ENCODE measurements around the gene ATP5MC3.
A peak's percentile ranks its signal among the peaks of the same experiment; 100 is the strongest.

The ATP5MC3 gene

DNA sequence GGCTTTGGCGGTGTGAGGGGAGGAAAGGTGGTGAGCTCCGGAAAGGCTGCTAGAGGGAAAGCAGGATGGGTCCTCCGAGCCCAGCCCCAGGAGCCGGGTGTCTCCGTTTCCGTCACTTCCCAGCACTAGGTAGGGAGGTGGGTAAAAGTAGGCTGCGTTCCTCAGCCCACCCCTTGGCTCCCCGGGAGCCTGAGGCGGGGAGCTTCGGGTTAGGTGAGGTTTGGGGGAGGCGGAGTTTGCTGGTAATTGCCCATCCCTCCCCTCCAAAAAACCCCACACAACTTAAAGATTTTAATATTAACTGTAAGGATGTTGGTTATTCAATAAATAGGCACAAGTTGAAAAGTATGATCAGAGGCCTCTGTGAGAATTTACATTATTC lies 13.0 kb downstream of the ATP5MC3 start:
- DNase-seq (ENCODE audit: low read depth), result no peak
- TF ChIP-seq, protein P1, sequence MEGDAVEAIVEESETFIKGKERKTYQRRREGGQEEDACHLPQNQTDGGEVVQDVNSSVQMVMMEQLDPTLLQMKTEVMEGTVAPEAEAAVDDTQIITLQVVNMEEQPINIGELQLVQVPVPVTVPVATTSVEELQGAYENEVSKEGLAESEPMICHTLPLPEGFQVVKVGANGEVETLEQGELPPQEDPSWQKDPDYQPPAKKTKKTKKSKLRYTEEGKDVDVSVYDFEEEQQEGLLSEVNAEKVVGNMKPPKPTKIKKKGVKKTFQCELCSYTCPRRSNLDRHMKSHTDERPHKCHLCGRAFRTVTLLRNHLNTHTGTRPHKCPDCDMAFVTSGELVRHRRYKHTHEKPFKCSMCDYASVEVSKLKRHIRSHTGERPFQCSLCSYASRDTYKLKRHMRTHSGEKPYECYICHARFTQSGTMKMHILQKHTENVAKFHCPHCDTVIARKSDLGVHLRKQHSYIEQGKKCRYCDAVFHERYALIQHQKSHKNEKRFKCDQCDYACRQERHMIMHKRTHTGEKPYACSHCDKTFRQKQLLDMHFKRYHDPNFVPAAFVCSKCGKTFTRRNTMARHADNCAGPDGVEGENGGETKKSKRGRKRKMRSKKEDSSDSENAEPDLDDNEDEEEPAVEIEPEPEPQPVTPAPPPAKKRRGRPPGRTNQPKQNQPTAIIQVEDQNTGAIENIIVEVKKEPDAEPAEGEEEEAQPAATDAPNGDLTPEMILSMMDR (IDR thresholded peaks at IDR 0.05; ENCODE audit: insufficient read depth, low read depth, low read length, missing control alignments), result no peak
- peak overlapping the region; percentile 76 for H3K4me3 ChIP-seq (ENCODE audit: low read length)

DNA sequence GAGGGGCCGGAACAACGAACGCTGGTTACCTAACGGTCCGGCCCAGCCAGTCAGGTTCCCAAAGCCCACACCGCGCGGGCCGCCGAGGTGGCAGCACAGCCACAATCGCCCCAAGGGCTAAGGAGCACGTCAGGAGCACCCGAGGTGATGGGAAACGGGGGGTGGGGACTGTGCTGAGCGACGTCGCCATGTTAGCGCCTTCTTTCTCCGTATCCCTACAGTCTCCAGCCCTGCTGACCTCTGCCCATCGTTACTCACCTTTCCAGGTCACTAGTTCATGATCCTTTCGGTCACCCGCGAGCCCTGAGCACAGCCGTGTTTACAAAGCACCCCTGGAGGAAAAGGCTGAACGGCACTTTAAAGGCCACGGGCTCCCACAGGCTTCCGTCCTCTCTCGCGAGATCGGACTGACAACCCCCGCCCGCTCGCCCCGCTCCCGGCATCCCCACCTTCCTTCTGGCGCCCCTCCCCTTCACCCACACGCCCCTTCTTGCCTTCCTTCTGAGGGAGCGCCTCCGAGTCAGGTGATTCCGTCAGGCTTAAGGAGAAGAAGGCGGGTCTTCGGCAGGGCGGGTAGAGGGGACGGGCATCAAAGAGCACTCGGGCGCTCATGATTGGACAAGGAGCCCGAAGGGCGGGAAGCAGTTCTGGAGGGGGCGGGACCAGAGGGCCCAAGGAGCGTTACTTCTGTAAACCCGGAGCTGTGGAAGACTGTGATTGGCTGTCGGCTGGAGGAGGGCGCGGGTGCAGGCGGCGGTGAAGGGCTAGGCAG lies 13.5 kb downstream of the ATP5MC3 start, which contains the start of gene ATF2:
Gene ATF2 (minus strand): TSS at position 412 of the 772 bp plus-strand sequence. CDS start 31,760 bp downstream, outside the sequence.
- TF ChIP-seq, protein P1 (IDR thresholded peaks at IDR 0.05; ENCODE audit: insufficient read depth, low read depth, low read length, missing control alignments), result no peak
- peak; percentile 100 for DNase-seq (ENCODE audit: low read depth)
- peak within 1 kb of the TSS; percentile 95 for H3K4me3 ChIP-seq (ENCODE audit: low read length)

DNA sequence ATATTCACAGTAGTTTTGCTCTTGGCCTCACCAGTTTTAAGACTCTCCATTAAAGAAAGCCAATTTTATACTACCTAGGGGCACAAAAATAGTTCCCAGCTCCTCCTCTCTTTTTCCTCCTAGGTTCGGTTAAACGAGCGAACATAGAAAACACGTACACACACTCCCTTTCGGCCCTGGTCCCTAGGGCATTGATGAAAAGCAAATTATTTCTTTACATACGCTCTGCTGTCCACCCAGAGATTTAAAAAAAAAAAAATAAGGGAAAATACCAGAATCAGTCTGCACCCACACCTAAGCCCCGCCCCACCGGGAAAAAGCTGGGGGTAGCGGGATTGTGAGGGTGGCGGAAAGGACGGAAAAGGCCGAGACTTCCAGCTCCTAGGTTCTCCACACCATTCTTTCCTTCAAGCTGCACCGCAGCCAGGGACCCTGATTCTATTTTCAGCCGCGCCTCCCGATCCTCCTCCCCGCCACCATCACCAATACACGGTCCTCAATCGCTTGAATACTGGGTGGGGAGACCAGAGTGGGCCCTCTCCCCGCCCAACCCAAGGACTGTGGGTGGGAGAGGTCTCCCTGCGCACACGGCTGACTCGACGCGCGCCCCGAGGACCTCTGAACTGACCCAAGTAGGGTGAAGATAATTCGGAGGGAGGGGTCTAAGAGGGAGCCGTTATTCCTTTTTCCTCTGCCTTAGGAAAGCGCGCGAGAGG lies 14.3 kb downstream of the ATP5MC3 start:
- peak overlapping the region; percentile 95 for H3K4me3 ChIP-seq (ENCODE audit: low read length)
- TF ChIP-seq, protein P1 (IDR thresholded peaks at IDR 0.05; ENCODE audit: insufficient read depth, low read depth, low read length, missing control alignments), result no peak
- DNase-seq (ENCODE audit: low read depth), result peak; percentile 39

DNA sequence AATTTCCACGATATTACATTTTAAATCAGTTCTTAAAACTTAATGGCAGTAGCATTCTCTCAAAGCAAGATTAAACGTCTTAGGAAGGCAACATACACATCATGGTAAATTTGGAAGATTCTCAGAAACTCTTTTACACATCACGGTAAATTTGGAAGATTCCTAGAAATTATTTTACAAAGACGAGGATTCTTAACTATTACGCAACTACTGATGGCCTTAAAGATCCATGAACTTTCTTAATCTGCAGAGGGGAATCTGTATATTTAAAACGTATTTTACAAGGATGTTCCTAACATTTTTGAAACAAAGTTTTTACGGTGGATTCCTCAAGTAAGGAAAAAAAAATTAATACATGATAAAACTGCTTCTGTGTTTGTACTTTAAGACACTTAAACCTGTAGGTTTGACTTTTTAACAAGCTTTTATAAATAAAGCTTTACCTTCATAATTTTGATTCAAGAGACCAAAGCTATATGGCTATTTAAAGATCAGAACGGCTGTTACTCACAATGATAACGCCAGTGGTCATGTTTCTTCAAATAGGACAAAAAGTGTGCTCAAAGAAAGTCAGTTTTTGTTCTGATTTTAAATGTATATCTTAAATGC lies 15.2 kb downstream of the ATP5MC3 start:
- peak overlapping the region; percentile 95 for H3K4me3 ChIP-seq (ENCODE audit: low read length)
- TF ChIP-seq, protein P1 (IDR thresholded peaks at IDR 0.05; ENCODE audit: insufficient read depth, low read depth, low read length, missing control alignments), result no peak
- no peak for DNase-seq (ENCODE audit: low read depth)

DNA sequence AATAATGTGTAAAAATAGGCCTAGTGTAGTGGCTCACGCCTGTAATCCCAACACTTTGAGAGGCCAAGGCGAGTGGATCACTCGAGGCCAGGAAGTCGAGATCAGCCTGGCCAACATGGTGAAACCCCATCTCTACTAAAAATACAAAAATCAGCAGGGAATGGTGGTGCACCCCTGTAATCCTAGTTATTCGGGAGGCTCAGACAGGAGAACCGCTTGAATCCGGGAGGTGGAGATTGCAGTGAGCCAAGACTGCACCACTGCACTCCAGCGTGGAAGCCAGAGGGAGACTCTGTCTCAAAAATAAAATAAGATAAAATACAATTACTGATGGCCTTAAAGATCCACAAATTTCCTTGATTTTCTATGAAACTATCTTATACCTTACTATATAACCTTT lies 17.3 kb downstream of the ATP5MC3 start:
- TF ChIP-seq, protein P1 (IDR thresholded peaks at IDR 0.05; ENCODE audit: insufficient read depth, low read depth, low read length, missing control alignments), result no peak
- H3K4me3 ChIP-seq (ENCODE audit: low read length), result no peak overlapping the region
- no peak for DNase-seq (ENCODE audit: low read depth)

DNA sequence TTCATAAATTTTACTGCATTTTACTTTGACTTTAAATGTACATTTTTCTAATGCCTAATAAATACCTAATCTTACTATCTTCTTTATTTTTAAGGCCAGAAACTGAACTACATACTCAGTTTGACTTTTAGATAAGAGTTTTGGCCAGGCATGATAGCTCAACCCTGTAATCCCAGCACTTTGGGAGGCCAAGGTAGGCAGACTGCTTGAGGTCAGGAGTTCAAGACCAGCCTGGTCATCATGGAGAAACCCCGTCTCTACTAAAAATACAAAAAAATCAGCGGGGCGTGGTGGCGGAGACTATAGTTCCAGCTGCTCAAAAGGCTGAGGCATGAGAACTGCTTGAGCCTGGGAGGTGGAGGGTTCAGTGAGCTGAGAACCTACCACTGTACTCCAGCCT lies 22.6 kb downstream of the ATP5MC3 start:
- DNase-seq (ENCODE audit: low read depth), result no peak
- H3K4me3 ChIP-seq (ENCODE audit: low read length), result no peak overlapping the region
- TF ChIP-seq, protein P1 (IDR thresholded peaks at IDR 0.05; ENCODE audit: insufficient read depth, low read depth, low read length, missing control alignments), result no peak
